ENCODE measurements around the gene CDC5L.
A peak's percentile ranks its signal among the peaks of the same experiment; 100 is the strongest.
"Not testable (repeated sequence)": the region's sequence is repeated elsewhere in the genome, so short reads cannot be mapped to it uniquely, and the experiment has no call there.

Gene CDC5L

DNA sequence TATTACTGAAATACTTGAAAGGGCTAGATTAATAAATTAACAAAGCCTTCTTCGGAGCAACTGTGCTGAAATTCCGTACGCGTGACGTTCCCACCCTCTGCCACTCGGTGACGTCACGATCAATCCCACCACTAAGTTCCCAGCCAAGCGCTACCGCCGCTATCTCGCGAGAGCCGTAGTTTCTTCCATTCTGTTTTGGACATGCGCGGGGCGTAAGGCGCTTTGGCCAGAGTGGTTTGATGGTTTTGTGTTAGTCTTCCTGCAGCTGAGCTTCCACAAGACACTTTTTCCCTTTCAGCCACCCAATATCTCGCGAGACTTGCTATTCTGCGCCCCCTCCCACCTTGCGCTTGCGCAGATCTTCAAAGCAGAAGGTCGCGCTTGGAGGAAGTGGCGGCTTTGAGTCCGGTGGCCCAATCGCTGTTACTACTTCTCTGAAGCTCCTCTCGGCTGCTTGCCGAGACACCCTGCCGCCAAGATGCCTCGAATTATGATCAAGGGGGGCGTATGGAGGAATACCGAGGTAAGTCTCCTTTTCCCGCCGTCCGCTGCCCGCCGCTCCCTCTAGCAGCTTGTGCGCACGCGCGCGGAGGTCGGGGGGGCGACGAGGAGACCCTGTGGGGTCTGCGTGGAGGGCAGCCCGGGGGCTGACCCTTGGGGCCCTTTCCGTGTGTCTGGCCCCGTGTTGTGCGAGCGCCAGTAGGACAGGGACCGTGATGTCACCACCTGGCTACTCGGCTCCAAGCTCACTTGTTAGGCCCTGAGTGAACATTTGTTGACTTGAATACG, at the start of gene CDC5L:
CDC5L (plus strand) TSS at position 361 of the 789 bp plus-strand sequence; CDS start at position 479, 118 bp downstream.
- peak; percentile 98 for DNase-seq

DNA sequence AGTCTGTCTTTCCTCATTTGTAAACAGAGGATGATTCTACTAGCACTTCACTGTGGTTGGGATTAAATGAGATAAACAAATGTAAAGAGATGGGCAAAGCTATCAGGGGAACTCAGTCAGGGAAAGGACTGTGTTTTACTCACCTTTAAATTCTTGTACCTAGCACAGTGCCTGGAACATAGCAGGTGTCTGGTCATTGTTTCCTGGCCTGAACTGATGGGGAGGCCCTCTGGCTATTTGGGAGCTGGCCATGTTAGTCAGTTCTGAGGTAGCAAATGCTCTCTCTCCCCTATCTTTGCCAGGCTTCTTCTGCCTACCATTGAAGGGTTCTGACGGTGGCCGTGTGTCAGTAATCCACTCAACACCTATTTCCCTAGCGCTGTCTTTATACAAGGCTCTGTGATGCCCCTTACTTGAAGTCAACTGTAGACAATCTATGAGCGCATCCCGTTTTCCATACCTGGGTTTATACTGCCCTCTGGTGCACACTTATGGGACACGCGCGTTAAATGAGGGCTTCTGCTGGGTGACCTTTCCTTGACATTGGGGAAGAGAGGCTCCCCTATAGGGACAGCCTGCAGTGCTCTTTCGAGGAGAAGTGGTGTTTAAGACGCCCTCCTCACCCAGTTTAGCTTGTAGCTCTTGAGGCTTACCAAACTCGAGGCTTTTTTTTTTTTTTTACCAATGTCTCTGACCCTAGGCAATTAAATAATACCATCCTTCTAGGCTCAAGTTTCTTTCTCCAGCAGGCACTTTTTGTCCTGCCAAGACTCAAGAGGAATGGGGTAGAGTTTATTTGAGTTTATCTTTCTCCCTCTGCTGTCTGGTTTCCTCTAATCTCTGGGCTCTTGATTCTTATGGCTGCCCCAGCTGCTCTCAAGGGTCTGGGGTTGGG, 49.0 kb upstream of the CDC5L start:
- DNase-seq, result peak; percentile 59

DNA sequence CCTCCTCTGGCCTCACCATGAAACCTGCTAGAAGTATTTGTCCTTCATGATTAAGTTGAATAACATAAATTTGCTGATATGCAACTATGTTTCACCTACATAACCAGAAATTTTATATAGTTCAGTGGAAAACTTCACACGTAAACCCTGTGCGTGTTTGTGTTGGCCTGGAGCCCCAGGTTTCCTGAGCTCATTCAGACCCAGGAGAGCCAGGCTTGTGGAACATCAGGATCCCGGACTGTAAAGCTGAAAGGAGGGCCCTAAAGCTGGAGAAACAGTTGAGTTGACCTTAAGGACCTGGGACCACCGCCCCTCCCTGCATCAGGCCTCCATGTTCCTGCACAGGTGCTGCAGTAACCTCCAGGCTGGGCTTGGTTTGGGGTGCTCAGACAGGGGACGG, 48.2 kb upstream of the CDC5L start:
- DNase-seq, result no peak

DNA sequence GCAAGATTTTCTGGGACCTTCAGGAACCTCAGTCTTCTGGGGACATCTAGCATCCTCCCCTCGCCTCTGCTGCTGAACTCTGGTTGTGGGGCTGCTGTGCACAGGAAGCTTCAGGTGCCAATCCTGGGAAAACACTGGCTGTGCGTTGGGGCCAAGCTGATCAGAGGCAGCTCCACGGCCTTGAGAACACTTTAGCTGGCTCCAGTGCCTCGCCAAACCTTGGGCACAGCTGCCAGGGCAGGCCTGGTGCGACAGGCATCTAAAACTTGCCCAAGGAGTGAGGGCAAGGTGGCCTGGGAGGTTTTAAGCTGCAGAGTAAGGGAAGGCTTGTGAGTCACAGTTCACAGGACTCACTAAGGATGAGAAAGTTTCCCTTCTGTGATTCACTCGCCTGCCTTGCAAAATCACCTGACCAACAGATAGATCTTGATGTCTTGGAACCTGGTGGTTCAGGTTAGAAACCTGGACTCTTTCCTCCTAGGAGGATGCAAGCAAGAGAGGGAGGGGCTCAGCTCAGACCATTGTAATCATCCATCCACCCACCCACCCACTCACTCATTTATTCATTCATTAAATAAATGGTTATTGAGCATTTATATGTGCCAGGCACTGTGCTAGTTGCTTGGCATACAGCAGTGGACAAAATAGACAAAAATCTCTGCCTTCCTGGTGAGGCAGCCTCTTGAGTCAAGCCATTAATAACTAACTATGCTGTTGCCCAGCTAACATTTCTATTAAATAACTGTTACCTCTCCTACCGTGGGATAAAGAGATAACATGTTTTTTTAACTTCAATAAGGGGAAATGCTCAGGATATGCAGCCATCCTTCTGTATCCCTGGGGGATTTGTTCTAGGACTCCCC, 47.5 kb upstream of the CDC5L start:
- DNase-seq, result no peak

DNA sequence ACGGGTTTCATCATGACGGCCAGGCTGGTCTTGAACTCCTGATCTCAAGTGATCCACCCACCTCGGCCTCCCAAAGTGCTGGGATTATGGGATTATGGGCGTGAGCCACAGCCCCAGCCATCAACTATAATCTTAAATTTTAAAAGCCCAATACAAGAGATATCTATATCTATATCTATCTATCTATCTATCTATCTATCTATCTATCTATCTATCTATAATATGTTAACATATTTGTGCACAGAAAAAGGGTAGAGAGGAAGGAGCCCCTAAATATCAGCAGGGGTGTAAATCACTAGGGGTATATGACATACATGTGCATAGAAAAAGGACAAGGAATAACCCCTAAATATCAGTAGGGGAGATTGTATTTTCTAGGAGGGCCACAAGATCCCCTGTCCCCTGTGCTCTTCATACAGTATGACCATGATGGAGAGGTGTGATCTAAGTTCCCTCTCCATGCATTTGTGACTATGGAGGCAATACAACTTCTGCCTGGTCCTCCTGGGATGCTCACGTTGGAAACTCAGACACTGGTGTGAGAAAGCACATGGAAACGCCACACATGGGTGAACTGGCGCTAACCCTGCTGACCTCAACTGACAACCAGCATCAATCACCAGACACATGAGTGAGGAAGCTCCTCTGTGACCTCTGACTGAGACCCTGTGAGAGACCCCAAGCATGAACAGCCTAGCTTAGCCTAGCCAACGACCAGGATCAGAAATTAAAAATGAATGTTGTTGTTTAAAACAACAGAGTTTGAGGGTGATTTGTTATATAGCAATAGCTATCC, 46.2 kb upstream of the CDC5L start:
- no peak for DNase-seq

DNA sequence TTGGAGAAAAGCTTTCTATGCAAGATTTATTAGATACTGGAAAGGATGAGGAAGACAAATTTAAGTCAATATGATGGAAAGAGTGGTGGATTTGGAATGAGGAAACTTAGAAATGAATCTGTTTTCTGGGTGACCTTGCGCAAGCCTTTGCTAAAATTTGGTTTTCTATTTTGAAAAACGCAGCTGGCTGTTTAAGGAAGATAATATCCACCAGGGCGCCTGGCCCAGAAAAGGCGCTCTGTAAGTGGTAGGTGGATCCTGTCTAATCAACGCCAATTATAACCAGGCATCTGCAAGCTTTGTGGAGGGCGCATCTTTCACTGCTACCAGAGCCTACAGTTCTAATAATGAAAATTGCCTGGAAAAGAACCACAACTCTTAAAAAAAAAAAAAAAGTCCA, 45.5 kb upstream of the CDC5L start:
- DNase-seq, result no peak

DNA sequence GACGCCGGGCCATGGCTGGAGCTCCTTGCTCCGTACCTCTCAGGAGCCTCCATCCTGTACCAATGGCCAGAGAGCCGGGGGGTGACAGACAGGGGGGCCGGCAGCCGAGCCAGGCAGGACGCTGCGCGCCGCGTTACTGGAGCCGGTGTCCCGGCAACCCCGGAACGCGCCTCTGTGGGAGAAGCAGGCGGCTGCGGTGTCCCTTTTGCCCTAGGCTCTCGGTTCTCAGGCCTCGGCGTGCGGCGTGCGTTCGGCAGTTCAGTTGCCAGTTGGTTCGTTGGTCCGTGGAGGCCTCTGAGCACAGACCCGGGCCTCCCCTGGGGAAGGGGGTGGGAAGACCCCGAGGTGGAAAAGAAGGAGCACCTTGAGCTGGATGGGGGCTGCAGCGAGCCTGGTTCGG, 45.0 kb upstream of the CDC5L start, which contains the start of gene SPATS1:
SPATS1 (plus strand) TSS at position 162 of the 400 bp plus-strand sequence. CDS start 446 bp downstream, outside the sequence.
- DNase-seq, result no peak

DNA sequence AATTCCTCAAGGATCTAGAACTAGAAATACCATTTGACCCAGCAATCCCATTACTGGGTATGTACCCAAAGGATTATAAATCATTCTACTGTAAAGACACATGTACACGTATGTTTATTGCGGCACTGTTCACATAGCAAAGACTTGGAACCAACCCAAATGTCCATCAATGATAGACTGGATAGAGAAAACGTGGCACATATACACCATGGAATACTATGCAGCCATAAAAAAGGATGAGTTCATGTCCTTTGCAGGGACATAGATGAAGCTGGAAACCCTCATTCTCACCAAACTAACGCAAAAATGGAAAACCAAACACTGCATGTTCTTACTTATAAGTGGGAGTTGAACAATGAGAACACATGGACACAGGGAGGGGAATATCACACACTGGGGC, 40.7 kb upstream of the CDC5L start:
- DNase-seq, result not testable (repeated sequence)

DNA sequence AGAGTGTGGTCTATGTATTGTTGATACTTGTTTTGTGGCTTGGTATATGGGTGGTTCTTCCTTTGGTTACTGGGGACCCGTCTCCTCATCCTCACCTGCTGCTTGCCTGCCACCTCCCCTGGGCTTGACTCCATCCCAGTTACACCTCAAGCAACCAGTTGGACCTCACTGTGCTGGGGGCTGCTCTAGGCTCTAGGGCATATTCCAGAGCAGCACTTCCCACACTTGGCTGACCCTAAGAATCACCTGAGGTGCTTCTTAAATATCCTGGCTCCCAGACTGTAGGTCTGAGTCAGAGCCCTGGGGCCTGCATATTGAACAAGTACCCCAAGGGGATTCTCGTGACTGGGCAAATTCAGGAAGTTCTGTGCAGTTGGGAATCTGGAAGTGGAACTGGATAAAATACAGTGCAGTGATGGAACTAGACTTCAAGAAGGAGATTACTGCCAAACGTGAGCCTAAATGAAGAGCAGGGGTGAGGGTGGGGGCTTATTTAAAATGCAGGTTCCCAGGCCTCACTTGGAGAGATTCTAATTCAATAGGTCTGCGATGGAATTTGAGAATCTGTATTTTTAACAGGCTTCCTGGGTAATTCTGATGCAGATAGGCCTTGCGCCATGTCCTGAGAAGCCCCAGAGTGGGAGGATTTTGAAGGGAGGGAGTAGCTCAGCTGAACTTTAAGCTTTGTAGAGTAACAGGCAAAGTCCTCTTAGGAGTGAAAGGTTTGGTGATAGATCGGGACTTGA, 37.4 kb upstream of the CDC5L start:
- no peak for DNase-seq

DNA sequence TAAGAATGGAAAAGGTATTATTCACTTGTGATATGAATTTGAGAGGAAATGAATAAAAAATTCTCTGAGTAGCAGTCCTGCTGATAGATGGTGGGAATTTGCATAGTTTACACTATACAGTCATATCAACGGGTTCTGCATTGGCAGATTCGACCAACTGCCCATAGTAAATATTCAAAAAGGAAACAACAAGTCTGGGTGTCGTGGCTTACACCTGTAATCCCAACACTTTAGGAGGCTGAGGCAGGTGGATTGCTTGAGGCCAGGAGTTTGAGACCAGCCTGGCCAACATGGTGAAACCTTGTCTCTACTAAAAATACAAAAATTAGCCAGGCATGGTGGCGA, 36.9 kb upstream of the CDC5L start:
- not testable (repeated sequence) for DNase-seq

DNA sequence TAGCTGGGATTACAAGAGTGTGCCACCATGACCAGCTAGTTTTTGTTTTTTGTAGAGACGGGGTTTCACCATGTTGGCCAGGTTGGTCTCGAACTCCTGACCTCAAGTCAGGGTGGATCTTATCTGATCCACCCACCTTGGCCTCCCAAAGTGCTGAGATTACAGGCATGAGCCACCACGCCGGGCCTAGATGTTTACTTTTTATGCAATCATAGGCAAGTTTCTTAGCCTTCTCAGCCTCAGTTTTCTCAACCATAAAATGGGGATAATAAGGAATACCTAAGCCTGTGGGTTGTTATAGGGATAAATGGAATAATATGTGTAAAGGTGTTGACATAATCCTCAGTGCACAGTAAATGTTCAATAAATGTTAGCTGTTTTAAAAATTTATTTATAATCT, 35.2 kb upstream of the CDC5L start:
- DNase-seq, result no peak

DNA sequence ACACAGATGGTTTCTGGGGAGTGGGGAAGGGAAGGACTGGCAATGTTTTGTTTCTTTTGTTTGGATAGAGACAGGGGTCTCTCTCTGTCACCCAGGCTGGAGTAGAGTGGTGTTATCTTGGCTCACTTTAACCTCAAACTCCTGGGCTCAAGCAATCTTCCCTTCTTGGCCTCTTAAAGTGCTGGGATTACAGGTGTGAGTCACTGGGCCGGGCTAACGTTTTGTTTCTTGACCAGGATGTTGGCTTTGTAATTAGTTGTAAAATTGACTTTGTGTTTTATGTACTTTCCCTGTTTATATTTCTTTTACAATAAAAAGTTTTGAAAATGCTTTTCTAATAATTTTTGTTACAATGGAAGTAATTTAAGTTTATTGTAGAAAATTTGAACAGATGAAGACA, 34.2 kb upstream of the CDC5L start:
- DNase-seq, result no peak

DNA sequence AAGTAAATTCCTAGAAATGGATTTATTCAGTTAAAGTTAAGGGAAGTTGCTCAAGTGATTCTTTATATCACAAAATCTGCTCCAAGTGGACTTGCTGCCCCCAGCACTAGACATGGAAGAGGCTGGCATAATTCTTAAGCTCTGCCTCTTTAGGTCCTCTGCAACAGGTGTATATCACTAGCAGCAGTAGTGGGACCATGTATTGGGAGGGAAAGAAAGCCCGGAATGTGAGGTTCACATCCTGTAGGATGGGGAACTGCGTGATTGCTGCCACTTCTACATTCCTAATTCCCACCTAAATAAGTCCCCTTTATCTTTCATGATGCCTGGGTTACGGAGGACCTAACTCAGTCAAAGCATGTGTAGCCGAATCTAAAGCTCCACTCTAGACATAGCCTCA, 31.9 kb upstream of the CDC5L start:
- no peak for DNase-seq

DNA sequence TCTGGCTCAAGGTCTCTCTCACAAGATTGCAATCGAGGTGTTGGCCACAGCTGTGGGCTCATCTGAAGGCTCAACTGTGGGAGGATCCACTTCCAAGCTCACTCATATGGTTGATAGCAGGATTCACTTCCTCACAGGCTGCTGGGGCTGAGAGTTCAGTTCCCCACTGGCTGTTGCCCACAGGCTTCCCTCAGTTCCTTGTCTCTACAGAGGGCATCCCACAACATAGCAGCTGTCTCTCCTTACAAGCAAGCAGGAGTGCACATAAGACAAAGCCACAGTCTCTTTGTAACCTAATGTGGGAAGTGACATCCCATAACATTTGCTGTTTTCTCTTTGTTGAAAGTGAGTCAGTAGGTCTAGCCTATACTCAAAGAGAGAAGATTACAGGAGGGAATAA, 31.0 kb upstream of the CDC5L start:
- DNase-seq, result no peak

DNA sequence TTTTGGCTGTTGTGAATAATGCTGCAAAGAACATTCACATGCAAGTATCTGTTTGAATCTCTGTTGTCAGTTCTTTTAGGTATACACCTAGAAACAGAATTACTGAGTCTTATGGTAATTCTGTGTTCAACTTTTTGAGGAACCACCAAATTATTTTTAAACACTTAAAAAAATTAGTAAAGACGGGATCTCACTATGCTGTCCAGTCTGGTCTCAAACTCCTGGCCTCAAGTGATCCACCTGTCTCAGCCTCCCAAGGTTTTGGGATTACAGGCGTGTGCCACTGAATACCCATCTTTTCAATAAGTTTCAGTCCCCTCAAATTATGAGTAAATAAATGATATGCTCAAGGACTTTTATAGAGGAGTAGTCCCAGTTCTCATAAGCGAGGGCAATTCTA, 27.5 kb upstream of the CDC5L start:
- DNase-seq, result no peak

DNA sequence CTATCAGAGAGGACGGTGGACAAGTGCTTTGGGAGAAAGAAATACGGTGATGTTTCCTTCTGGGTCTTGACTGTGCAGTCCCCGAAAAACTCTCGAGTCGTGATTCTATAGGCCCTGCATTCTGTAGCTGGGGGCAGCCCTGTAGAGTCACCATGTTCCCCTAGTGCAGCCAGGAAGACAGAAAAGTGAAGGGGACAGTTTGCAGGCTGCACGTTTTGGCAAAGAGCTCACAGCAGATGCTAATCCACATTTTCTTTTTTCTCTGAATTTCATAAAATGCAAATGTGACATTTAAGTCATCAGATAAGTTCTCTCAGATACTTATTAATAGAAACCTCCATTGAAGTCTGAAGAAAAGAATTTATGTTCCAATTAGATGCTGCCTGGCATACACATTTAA, 25.6 kb upstream of the CDC5L start:
- no peak for DNase-seq

DNA sequence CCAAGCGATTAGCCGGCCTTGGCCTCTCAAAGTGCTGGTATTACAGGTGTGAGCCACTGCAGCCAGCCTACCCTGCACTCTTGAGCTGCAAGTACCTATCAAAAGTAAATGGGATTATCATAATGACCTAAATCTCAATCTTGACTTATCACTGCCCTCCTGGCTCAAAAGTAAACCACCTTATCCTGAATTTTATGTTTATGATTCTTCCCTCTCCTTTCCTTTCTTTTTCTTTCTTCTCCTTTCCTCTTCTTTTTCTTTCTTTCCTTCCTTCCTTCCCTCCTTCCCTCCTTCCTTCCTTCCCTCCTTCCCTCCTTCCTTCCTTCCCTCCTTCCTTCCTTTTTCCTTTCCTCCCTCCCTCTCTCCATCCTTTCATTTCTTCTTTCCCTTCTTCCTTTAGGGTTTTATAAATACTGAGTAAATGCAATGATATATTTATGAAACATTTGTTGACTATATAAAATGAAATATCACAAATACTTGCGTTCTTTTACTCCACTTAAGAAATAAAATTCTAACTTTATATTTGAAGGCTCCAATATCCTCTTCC, 24.1 kb upstream of the CDC5L start:
- no peak for DNase-seq

DNA sequence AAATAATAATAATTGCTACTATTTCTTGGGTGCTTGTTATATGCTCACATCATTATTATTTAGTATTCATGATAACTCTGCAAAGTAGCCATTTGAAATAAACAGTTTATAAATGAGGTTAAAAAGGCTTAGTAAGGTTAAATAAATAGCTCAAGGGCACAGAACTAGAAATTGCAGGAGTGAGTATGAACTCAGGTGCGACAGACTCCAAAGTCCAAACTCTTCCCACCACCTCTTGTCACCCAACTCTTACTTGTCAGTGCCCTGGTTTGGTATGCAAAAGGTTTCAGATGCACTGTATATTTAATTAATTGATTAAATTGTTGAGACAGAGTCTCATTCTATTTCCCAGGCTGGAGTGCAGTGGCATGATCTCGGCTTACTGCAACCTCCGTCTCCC, 20.7 kb upstream of the CDC5L start:
- DNase-seq, result no peak

DNA sequence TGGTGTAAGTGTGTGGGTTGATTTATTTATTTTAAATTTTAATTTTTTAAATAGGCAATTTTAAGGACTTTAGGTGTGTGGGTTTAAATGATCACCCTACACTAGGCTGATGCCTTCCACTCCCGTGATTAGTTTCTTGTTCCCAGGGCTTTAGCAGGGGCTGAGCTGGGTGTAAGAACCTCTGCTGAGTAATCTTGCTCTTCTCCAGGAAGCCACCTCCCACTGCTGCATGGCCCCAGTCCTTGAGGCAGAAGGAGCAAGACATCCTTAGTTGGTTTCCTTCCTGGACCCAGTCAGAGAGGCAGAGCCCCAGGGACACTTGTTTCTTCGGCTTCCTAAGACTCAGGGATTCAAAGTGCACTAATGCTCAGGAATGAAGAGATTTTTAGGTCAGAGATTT, 19.8 kb upstream of the CDC5L start:
- no peak for DNase-seq

DNA sequence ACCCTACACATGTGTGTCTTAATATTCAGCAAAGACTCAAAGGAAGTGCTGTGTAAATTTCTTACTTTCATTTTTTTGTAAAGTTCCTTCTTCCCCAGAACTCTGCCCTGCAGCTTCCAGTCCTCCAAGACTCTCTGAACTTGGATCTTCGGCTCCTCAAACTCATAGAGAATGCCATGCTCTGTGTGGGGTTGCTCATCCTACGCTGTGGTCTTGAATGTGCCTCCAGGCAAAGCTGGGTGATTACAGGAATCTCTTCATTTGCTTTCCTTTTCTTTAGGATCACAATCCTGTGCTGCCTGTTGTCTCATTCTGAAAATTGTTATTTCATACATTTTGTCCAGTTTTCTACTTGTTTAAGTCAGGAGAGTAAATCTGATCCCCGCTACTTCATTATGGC, 14.5 kb upstream of the CDC5L start:
- DNase-seq, result no peak

DNA sequence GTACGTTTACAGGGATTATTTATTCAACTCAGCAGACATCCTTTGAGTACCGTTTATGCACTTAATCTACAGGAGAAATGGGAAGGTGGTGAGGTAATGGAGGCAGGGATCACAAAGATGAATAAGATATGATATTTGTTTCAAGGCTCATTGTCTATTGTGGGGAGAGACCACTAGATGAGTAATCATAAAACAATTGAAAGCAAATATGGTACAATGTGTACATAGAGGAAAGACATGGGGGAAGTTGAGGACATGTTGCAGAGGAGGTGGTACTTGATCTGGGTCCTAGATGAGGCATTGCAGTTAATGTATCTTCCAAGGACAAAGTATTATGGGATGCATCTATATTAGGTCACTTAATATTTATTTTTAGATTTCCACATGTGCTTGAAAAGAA, 13.7 kb upstream of the CDC5L start:
- DNase-seq, result no peak

Data from COR-L47 (cell line).